Measurements from ENCODE around the gene PRKCA.

DNA sequence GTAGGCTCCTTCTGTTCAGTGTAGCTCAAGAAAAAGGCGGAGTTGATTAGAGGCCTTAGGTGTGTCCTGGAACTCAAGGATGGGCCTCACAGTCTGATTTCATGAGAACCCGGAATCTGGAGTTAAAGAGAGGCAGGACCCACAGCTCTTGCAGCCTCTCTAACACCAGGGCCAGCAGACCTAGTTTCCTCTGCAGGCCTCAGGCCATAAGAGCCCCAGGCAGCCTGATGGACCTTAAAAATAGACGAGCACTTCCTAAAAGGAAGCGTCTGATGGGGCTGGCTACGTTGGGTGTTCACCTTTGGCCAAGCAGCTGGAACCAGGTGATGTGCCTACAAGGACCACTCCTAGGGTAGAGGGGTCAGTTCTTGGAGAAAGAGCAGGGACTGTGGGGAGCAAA lies 540.1 kb downstream of the PRKCA start:
- TF ChIP-seq, protein P1, sequence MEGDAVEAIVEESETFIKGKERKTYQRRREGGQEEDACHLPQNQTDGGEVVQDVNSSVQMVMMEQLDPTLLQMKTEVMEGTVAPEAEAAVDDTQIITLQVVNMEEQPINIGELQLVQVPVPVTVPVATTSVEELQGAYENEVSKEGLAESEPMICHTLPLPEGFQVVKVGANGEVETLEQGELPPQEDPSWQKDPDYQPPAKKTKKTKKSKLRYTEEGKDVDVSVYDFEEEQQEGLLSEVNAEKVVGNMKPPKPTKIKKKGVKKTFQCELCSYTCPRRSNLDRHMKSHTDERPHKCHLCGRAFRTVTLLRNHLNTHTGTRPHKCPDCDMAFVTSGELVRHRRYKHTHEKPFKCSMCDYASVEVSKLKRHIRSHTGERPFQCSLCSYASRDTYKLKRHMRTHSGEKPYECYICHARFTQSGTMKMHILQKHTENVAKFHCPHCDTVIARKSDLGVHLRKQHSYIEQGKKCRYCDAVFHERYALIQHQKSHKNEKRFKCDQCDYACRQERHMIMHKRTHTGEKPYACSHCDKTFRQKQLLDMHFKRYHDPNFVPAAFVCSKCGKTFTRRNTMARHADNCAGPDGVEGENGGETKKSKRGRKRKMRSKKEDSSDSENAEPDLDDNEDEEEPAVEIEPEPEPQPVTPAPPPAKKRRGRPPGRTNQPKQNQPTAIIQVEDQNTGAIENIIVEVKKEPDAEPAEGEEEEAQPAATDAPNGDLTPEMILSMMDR (IDR thresholded peaks at IDR 0.05; ENCODE audit: extremely low read depth in 1 of 2, insufficient read depth in 1 of 2, low read depth in 1 of 2, low read length in 2 of 2): no peak
- TF ChIP-seq POLR2AphosphoS5 (IDR thresholded peaks at IDR 0.05; ENCODE audit: insufficient read depth, low read depth, low read length) (no peak), EZH2 (IDR thresholded peaks at IDR 0.05; ENCODE audit: borderline replicate concordance, low read depth, low read length, severe bottlenecking) (no peak), POLR2A (IDR thresholded peaks at IDR 0.05; ENCODE audit: low read depth, low read length) (no peak), JUN (IDR thresholded peaks at IDR 0.05; ENCODE audit: borderline replicate concordance, insufficient read depth, insufficient read length, low read depth) (no peak), FOS (IDR thresholded peaks at IDR 0.05; ENCODE audit: borderline replicate concordance, insufficient read depth, low read length) (no peak), MYC (IDR thresholded peaks at IDR 0.05; ENCODE audit: low read depth, low read length) (no peak)
- TF ChIP-seq, protein P2, sequence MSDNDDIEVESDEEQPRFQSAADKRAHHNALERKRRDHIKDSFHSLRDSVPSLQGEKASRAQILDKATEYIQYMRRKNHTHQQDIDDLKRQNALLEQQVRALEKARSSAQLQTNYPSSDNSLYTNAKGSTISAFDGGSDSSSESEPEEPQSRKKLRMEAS (IDR thresholded peaks at IDR 0.05; ENCODE audit: insufficient read depth, insufficient read length): no peak

Measured in endothelial cell of umbilical vein (primary cell).